Stimulated activated naive CD8-positive, alpha-beta T cell treated with anti-CD3 and anti-CD28 coated beads, Interleukin-15, Interleukin-2, amounts not matched to agents 100 ng/mL and 50 ng/mL, for 24 hours (primary cell): ENCODE measurements around the gene SF3A2.
A peak's percentile ranks its signal among the peaks of the same experiment; 100 is the strongest.
"Not testable (repeated sequence)": the region's sequence is repeated elsewhere in the genome, so short reads cannot be mapped to it uniquely, and the experiment has no call there.

Experiments
- H3K27ac Mint-ChIP-seq: one replicate; pipeline ENCODE4 v1.8.0; 2021; ENCODE audit warnings: mild to moderate bottlenecking, mixed read lengths
- H3K27me3 Mint-ChIP-seq: one replicate; pipeline ENCODE4 v1.8.0; 2021; ENCODE audit warnings: mixed read lengths
- H3K36me3 Mint-ChIP-seq: one replicate; pipeline ENCODE4 v1.8.0; 2021; ENCODE audit warnings: low read depth, mixed read lengths
- H3K4me1 Mint-ChIP-seq: one replicate; pipeline ENCODE4 v1.8.0; 2021; ENCODE audit warnings: low read depth, mixed read lengths
- H3K4me3 Mint-ChIP-seq: one replicate; pipeline ENCODE4 v1.8.0; 2021; ENCODE audit warnings: mild to moderate bottlenecking, mixed read lengths
- H3K9me3 Mint-ChIP-seq: one replicate; pipeline ENCODE4 v1.8.0; 2021; ENCODE audit warnings: mixed read lengths

SF3A2 gene

DNA sequence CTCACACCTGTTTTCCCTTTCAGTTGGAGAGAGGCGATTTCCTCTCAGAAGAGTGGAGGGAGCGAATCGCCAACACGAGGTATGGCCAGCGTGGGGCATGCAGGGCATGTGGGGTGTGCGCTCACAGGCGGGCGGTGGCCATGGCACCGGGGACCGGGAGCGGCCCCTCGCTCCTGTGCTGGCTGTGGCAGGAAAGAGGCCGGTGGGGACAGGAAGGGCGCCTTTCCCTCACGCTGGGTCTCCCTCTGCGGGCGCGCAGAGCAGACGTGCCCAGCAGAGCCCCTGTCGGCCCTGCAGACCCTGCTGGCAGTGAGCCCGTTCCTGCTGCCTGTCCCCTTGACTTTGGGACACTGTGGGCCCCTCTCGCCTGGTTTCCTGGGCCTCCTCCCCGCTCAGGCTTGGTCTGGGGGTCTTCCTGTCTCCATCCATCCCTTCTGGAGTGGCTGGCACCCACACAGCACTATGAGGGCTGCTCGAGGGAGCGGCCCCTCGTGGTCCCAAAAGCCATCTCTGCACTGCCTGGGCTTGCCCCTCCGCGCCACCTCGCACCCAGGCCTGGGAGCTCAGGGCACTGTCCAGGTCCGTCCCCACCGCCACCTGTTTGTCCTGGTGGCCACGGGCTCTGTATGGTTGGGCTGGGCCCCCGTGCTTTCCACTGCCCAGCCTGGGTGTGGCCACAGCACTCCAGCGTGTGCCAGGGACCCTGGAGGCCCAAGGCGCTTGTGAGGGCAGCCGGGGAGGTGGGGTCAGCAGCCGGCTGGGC lies 36.6 kb upstream of the SF3A2 start:
- Mint-ChIP-seq H3K9me3 (no peaks in the 10 kb centered on the region), H3K36me3 (peaks cover 31% of the 10 kb centered on the region), H3K27ac (no peak overlapping the region), H3K4me1 (peaks cover 2% of the 10 kb centered on the region), H3K27me3 (no peaks in the 10 kb centered on the region), H3K4me3 (no peak overlapping the region)

DNA sequence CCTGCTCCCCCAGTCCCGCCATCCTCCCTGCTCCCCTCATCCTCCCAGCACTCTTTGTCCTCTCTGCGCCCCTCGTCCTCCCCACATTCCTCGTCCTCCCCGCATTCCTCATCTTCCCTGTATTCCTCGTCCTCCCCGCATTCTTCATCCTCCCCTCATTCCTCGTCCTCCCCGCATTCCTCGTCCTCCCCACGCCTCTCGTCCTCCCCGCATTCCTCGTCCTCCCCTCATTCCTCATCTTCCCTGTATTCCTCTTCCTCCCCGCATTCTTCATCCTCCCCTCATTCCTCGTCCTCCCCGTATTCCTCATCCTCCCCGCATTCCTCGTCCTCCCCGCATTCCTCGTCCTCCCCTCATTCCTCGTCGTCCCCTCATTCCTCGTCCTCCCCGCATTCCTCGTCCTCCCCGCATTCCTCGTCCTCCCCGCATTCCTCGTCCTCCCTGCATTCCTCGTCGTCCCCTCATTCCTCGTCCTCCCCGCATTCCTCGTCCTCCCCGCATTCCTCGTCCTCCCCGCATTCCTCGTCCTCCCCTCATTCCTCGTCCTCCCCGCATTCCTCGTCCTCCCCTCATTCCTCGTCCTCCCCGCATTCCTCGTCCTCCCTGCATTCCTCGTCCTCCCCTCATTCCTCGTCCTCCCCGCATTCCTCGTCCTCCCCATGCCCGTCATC lies 35.9 kb upstream of the SF3A2 start:
- not testable (repeated sequence) for H3K27ac Mint-ChIP-seq, H3K9me3 Mint-ChIP-seq, H3K4me3 Mint-ChIP-seq, H3K27me3 Mint-ChIP-seq, H3K4me1 Mint-ChIP-seq
- peaks cover 37% of the 10 kb centered on the region for H3K36me3 Mint-ChIP-seq

DNA sequence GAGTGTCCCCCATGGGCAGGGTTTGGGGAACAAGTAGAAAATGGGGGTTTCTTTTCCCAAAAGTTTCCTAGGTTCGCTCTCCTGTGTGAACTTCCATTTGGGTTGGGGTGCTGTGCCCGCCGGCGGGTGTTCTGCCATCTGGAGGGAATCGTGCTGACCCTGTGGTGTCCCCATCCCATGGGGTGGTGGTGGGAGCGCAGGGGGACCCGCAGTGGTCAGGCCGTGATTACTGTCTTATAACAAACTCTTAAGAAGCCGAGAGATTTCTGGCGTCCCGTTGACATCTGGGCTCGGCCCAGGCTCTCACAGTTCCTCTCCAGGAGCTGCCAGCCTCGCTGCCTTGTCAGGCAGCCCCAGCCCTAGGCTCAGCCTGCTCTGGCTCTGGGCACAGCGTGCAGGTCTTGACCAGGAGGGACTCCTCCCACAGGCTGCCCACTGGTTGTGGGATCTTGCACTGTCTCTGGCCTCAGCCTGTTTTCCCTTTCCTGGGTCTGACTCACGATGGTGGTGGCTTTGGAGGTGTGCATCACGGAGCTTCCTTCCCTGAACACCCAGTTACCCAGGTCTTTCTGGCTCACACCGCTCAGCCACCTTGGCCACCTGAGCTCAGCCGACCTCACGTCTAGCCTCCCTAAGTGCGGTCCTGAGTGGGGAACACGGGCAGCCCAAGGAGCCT lies 35.0 kb upstream of the SF3A2 start:
- H3K4me1 Mint-ChIP-seq = peaks cover 2% of the 10 kb centered on the region
- H3K36me3 Mint-ChIP-seq = peaks cover 41% of the 10 kb centered on the region
- H3K9me3 Mint-ChIP-seq = no peaks in the 10 kb centered on the region
- no peaks in the 10 kb centered on the region for H3K27me3 Mint-ChIP-seq
- H3K27ac Mint-ChIP-seq = no peak overlapping the region
- H3K4me3 Mint-ChIP-seq = no peak overlapping the region

DNA sequence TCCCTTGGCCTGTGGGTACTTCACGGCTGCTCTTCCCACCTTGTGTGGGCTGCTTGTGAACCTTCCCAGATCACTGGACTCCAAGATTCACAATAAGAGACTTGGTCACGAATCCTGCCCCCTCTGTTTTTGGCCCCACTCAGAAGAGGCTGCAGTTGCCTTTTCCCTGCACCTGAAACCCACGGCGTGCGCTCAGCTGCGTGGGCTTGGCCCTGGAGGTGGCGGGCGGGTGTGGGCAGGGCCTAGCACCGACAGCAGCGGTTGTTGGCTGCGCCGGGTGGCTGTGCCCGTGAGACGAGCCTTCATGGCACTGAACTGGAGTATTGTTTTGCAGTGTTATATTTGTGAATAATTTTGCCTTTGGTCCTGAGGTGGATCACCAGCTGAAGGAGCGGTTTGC lies 34.3 kb upstream of the SF3A2 start:
- H3K27ac Mint-ChIP-seq = no peak overlapping the region
- no peak overlapping the region for H3K4me3 Mint-ChIP-seq
- H3K36me3 Mint-ChIP-seq = peaks cover 37% of the 10 kb centered on the region
- no peaks in the 10 kb centered on the region for H3K27me3 Mint-ChIP-seq
- H3K4me1 Mint-ChIP-seq = peaks cover 2% of the 10 kb centered on the region
- no peaks in the 10 kb centered on the region for H3K9me3 Mint-ChIP-seq

DNA sequence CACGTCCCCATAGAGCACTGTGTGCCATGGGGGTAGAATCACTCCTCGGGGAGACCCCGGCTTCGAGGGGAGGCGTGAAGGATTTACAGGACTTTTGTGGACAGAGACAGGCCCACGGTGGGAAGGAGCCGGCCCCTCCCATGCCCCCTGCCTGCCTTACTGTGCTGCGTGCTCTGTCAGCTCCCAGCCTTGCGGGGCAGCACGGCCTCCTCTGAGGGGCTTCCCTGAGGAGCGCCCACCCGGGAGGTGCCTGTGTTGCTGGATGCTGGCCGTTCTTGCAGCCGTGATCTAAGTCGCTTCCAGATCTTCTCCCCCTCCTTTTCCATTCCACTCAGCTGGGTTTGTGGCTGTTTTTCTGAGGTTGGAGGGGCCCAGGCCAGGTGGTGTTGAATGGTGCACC lies 29.6 kb upstream of the SF3A2 start:
- no peaks in the 10 kb centered on the region for H3K9me3 Mint-ChIP-seq
- no peaks in the 10 kb centered on the region for H3K4me1 Mint-ChIP-seq
- H3K4me3 Mint-ChIP-seq = no peak overlapping the region
- peak overlapping the region; percentile 40 for H3K27ac Mint-ChIP-seq
- no peaks in the 10 kb centered on the region for H3K27me3 Mint-ChIP-seq
- peaks cover 43% of the 10 kb centered on the region for H3K36me3 Mint-ChIP-seq

DNA sequence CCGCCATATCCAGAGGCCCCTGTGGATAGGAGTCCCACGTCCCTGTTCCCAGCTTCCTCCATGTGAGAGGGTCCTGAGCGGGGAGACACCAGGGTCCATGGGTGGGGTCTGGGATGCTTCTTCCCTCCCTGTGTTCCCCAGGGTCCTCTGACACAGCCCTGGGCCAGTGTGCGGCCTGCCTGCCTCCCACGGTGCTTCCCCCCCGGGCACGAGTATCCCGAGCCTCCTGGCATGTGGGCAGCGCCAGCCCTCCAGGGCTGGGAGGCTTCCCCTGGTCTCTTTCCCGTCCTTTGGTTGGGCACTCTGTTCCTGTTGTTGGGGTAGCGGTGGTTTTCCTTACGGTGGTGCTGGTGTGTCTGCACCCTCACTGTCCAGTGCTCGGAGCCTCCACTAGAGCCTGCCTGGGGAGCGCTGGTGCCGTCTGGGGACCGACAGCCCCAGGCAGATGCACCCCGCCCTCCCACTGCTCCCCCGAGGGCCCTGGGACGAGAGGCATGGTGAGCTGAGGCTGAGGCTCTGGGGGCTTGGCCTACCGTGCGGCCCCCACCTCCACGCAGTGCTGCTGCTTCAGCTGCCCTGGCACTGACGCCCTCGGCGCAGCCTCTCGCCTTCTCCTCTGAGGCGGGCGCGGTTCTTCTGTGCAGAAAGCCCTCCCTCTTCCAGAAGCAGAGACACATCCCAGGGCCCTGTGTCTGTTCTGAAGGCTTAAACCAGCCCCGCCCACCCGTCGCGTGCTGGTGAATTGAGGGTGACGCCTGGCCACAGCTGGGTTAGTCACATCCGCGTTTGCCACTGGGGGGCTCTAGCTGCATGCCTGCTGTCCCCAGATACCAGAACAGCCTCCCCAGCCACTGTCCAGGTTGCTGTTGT lies 28.4 kb upstream of the SF3A2 start:
- no peaks in the 10 kb centered on the region for H3K9me3 Mint-ChIP-seq

DNA sequence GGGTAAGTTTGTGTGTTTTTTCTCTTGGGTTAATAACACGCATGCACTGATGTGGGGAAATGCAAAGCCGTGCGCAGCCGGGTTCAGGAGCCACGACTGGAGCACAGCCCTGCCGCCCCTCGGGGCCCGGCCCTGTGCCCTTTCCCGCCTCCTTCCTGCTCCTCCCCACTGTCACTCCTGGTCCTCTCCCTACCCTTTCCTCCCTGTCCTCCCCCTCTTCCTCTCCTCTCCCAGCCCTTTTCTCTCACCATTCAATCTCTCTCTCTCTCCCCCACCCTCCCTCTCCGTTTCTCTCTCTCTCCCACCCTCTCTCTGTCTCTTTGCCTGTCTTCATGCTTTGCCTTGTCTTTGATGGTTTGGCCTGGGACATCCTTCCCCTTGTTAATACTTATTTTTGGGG lies 27.6 kb upstream of the SF3A2 start:
- no peak overlapping the region for H3K4me3 Mint-ChIP-seq
- no peaks in the 10 kb centered on the region for H3K27me3 Mint-ChIP-seq
- no peak overlapping the region for H3K27ac Mint-ChIP-seq
- peaks cover 33% of the 10 kb centered on the region for H3K36me3 Mint-ChIP-seq
- H3K4me1 Mint-ChIP-seq = no peaks in the 10 kb centered on the region
- no peaks in the 10 kb centered on the region for H3K9me3 Mint-ChIP-seq

More for the DNA sequence above, 28.4 kb upstream of the SF3A2 start:
- Mint-ChIP-seq H3K4me3 (no peak overlapping the region), H3K36me3 (peaks cover 36% of the 10 kb centered on the region), H3K27me3 (no peaks in the 10 kb centered on the region), H3K27ac (no peak overlapping the region), H3K4me1 (no peaks in the 10 kb centered on the region)

DNA sequence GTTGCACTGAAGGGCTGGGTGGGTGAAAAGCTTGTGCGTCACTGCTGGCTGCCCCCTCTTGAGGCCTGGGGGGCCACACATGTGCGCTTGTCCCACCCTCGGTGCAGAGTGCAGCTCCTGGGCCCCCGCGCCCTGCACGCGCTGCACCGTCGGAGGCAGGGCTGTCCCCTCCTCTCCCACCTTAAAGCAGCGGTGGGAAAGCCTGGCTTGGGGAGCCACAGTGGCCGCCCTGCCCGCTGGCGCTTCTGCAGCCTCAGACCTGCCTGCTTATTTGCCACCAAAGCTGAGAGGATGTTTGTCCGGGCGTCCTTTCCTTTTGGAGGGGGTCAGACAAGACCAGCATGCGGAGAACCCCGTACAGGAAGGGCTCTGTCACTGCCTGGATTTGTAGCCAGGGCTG lies 27.2 kb upstream of the SF3A2 start:
- Mint-ChIP-seq H3K36me3 (peaks cover 29% of the 10 kb centered on the region), H3K4me1 (no peaks in the 10 kb centered on the region), H3K4me3 (no peak overlapping the region), H3K9me3 (no peaks in the 10 kb centered on the region), H3K27ac (no peak overlapping the region), H3K27me3 (no peaks in the 10 kb centered on the region)

DNA sequence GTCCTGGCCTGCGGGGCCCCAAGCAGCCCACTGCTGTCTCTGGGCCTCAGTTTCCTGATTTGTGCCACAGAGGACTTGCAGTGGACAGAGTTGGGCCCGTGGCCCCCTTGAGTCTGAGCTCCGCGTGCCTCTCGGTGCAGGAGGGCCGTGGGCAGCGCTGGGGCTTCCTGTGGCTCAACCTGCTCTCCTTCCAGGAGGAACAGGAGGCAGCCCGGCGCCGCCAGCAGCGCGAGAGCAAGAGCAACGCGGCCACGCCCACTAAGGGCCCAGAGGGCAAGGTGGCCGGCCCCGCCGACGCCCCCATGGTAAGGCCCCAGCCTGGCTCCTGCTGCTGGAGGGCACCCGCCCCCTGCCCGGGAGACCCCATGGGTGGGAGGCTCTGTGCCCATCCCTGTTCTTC lies 26.4 kb upstream of the SF3A2 start:
- H3K4me3 Mint-ChIP-seq = no peak overlapping the region
- H3K4me1 Mint-ChIP-seq = no peaks in the 10 kb centered on the region
- no peak overlapping the region for H3K27ac Mint-ChIP-seq
- H3K27me3 Mint-ChIP-seq = no peaks in the 10 kb centered on the region
- peaks cover 27% of the 10 kb centered on the region for H3K36me3 Mint-ChIP-seq
- no peaks in the 10 kb centered on the region for H3K9me3 Mint-ChIP-seq

DNA sequence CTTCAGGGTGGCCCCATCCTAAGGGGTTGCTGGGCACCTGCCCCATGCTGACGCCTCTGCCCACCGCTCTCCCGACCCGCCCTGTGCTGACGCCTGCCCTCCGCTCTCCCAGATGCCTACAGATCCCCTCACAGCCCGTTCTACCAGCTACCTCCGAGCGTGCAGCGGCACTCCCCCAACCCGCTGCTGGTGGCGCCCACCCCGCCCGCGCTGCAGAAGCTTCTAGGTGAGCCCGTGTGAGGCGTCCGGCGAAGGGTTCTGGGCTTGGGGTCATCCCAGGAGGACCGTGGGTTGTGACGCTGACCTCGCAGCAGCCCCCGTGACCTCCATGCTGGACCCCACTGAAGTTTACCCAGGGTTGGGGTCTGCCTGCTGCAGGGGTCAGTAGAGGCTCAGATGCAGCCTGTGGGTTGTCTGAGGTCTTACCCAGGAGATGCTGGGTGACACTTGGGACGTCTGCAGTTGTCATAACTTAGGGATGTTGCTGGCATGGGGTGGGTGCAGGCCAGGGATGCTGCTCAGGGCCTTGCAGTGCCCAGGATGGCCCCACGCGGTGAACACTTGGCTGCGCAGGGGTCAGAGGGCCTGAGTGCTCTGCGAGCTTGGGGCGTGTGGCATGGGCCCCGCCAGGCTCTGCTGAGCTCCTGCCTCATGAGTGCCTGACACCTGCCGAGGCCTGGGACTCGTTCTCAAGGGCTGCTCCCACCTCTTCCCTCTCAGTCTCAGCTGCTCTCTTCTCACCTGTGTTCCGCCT lies 25.5 kb upstream of the SF3A2 start:
- Mint-ChIP-seq H3K36me3 (peaks cover 29% of the 10 kb centered on the region), H3K9me3 (no peaks in the 10 kb centered on the region), H3K4me1 (no peaks in the 10 kb centered on the region), H3K27me3 (no peaks in the 10 kb centered on the region), H3K4me3 (no peak overlapping the region), H3K27ac (no peak overlapping the region)

DNA sequence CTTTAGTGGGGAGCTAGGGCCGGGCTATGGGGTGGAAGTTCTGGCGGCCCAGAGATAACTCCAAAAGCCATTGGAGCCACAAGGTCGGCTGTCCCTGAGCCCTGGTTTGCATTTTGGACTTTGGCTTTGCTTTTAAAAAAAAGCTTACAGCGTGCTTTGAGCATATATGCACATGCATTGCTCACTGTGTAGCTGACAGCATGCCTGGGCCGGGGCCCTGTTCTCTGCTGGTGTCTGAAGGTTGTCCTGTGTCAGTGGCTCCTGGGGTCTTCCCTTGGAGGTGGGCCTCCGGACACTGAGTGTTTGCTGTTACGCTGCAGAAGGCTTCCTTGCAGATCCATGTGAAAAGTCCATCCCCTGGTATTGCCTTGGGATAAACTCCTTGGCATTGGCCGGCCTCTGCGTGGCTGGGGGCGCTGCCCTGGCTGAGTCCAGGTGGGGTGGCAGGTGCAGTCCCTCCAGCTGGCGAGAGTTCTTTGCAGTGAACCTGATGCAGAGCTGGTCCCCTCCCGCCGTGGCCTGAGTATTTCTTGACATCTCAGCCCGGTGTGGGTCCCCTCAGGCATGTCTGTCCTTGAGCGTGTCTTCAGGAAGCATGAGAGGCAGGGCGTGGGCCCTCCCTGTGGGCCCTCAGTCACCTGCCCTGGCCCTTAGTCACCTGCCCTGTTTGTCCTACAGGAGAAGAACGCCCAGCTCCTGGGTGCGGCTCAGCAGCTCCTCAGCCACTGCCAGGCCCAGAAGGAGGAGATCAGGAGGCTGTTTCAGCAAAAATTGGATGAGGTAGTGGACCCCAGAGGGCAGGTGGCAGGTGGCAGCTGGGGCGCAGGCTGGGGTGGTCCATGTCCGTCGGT lies 23.5 kb upstream of the SF3A2 start:
- Mint-ChIP-seq H3K27me3 (no peaks in the 10 kb centered on the region), H3K4me3 (no peak overlapping the region), H3K27ac (no peak overlapping the region), H3K4me1 (no peaks in the 10 kb centered on the region), H3K36me3 (peaks cover 35% of the 10 kb centered on the region), H3K9me3 (no peaks in the 10 kb centered on the region)

DNA sequence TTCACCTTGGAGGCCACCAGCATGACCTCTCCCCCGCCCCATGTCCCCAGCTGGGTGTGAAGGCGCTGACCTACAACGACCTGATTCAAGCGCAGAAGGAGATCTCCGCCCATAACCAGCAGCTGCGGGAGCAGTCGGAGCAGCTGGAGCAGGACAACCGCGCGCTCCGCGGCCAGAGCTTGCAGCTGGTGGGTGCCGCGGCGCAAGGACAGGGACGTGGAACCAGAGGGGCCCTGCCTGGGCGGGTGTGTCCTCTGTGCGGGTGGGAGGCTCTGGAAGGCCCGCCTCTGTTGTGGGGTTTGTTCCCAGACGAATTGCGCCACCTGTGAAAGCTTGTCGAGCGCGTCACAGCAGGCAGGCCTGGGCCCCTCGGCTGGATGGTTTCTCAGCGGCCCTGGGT lies 22.8 kb upstream of the SF3A2 start:
- peaks cover 35% of the 10 kb centered on the region for H3K36me3 Mint-ChIP-seq
- no peak overlapping the region for H3K27ac Mint-ChIP-seq
- H3K9me3 Mint-ChIP-seq = no peaks in the 10 kb centered on the region
- H3K4me3 Mint-ChIP-seq = no peak overlapping the region
- no peaks in the 10 kb centered on the region for H3K27me3 Mint-ChIP-seq
- H3K4me1 Mint-ChIP-seq = no peaks in the 10 kb centered on the region

DNA sequence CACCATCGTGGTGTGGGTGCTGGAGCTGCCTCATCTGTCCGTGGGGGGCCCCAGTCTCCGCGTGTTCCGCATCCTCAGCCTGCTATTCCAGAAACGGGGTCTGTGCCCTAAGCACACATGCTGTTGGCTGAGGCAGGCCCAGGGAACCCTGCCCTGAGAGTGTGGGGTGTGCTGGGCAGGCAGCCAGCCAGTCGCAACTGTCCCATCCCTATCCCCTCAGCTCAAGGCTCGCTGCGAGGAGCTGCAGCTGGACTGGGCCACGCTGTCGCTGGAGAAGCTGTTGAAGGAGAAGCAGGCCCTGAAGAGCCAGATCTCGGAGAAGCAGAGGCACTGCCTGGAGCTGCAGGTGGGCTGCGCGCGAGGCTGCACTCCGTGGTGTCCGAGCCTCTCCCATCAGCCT lies 22.4 kb upstream of the SF3A2 start:
- no peaks in the 10 kb centered on the region for H3K27me3 Mint-ChIP-seq
- no peak overlapping the region for H3K27ac Mint-ChIP-seq
- H3K4me1 Mint-ChIP-seq = no peaks in the 10 kb centered on the region
- H3K9me3 Mint-ChIP-seq = no peaks in the 10 kb centered on the region
- H3K36me3 Mint-ChIP-seq = peaks cover 35% of the 10 kb centered on the region
- no peak overlapping the region for H3K4me3 Mint-ChIP-seq
